ENCODE data around the gene KAT6B.
A peak's percentile ranks its signal among the peaks of the same experiment; 100 is the strongest.

KAT6B gene

GRCh38 chr10:75021379-75022249 is 195.2 kb downstream of the KAT6B start:
- DNase-seq = no peak

GRCh38 chr10:75023074-75023473 is 196.7 kb downstream of the KAT6B start:
- DNase-seq = no peak

- no peak for DNase-seq
Observed at GRCh38 chr10:75024971-75025523, 198.6 kb downstream of the KAT6B start.

- no peak for DNase-seq
Observed at GRCh38 chr10:75028049-75028448, 201.6 kb downstream of the KAT6B start.

- DNase-seq = no peak
Observed at GRCh38 chr10:75028748-75029147, 202.3 kb downstream of the KAT6B start.

- no peak for DNase-seq
Observed at GRCh38 chr10:75029420-75029819, 203.0 kb downstream of the KAT6B start.

GRCh38 chr10:75029857-75030256 is 203.5 kb downstream of the KAT6B start:
- DNase-seq = no peak

- DNase-seq = no peak
Observed at GRCh38 chr10:75030371-75030770, 204.0 kb downstream of the KAT6B start.

- no peak for DNase-seq
Observed at GRCh38 chr10:75032119-75032518, 205.7 kb downstream of the KAT6B start.

- no peak for DNase-seq
Observed at GRCh38 chr10:75032813-75033212, 206.4 kb downstream of the KAT6B start.

GRCh38 chr10:75033399-75034130 is 207.2 kb downstream of the KAT6B start:
- no peak for DNase-seq

- peak; percentile 63 for DNase-seq
Observed at GRCh38 chr10:75034131-75034512, 207.7 kb downstream of the KAT6B start.

GRCh38 chr10:75034714-75035258 is 208.4 kb downstream of the KAT6B start:
- DNase-seq = no peak

- no peak for DNase-seq
Observed at GRCh38 chr10:75035975-75036708, 209.7 kb downstream of the KAT6B start.

- DNase-seq = no peak
Observed at GRCh38 chr10:75037171-75038153, 211.1 kb downstream of the KAT6B start.

GRCh38 chr10:75038335-75038734 is 211.9 kb downstream of the KAT6B start:
- no peak for DNase-seq

GRCh38 chr10:75040576-75040975 is 214.2 kb downstream of the KAT6B start:
- no peak for DNase-seq

- DNase-seq = no peak
Observed at GRCh38 chr10:75042292-75042974, 216.0 kb downstream of the KAT6B start.

GRCh38 chr10:75043256-75044131 is 217.1 kb downstream of the KAT6B start:
- peak; percentile 57 for DNase-seq

GRCh38 chr10:75048669-75049098 is 222.3 kb downstream of the KAT6B start:
- no peak for DNase-seq

Measured in stimulated activated CD4-positive, alpha-beta T cell treated with anti-CD3 and anti-CD28 coated beads, Interleukin-1b, Interleukin-23, amount 100 ng/mL, for 48 hours (primary cell).